CD4-positive, alpha-beta T cell treated with Interleukin-21 for 1 hour (primary cell): ENCODE results near the gene PDCD1LG2.
"Not testable (repeated sequence)": the region's sequence is repeated elsewhere in the genome, so short reads cannot be mapped to it uniquely, and the experiment has no call there.

ENCODE experiments used
- DNase-seq: peaks from one replicate; pipeline ENCODE4 v3.0.0-alpha.2; 2020

Gene PDCD1LG2

DNA sequence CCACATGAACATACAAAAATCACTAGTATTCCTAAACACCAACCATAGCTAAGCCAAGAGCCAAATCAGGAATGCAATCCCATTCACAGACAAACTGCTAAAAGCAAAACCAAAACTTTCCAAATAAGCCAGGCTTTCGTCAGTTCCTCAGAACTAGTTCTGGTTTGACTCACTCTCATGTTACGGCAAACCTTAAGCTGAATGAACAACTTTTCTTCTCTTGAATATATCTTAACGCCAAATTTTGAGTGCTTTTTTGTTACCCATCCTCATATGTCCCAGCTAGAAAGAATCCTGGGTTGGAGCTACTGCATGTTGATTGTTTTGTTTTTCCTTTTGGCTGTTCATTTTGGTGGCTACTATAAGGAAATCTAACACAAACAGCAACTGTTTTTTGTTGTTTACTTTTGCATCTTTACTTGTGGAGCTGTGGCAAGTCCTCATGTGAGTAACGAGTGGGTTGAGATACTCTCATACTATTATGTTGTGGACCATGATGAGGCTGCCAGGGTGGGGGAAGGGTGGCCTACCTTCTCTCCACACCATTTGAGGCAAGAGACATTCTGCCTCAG lies at the start of gene PDCD1LG2:
Gene PDCD1LG2 (plus strand): TSS at position 172 of the 572 bp plus-strand sequence. CDS start 12,016 bp downstream, outside the sequence.
- DNase-seq: peak; percentile 40

DNA sequence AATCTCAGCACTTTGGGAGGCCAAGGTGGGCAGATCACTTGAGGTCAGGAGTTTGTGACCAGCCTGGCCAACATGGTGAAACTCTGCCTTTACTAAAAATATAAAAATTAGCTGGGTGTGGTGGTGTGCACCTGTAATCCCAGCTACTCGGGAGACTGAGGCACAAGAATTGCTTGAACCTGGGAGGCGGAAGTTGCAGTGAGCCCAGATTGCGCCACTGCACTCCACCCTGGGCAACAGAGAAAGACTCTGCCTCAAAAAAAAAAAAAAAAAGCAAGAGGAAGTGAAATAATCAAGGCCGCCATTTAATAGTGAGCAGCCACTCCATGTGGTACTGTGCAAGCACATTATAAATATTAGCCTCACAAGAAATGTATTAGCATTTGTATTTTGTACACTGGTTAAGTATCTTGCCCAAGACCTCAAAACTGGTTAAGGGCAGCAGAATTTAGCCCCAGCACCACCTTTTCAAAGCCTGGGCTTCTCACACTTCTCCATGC lies 45.5 kb upstream of the PDCD1LG2 start:
- not testable (repeated sequence) for DNase-seq

DNA sequence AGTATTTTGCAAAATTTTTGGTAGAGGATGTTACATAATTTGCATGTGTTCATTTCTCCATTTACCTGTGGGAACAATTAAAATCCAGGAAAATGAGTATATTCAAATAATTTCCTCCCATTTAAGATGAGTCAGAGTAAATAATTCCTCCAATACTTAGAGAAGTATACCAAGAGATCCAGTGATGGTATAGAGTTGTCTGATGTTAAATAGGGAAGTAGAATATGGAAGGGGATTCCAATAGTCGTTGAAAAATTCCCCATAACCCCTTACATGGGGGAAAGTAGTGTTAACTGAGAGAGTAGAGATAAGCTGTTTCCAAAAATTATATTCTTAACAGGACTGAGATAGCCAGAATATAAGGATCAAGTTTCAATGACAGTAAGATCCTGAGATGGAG lies 44.3 kb upstream of the PDCD1LG2 start:
- no peak for DNase-seq

DNA sequence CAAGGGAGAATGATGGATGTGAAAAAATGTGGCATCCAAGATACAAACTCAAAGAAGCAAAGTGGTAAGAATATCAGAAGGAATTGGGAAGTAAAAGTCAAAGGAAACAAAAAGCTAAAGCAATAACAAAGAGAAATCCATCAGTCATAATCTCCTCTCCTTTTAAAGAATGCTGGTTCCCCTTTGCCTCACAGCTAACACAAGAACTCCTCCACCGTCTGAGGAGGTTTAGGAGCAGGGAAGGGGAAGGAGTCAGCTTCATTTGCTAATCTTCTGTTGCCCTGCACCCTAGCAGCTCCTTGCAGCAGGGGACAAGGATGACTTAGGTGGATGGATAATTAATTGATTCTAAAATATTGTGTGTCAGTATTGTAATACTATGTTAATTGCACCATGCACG lies 43.6 kb upstream of the PDCD1LG2 start:
- DNase-seq: no peak

DNA sequence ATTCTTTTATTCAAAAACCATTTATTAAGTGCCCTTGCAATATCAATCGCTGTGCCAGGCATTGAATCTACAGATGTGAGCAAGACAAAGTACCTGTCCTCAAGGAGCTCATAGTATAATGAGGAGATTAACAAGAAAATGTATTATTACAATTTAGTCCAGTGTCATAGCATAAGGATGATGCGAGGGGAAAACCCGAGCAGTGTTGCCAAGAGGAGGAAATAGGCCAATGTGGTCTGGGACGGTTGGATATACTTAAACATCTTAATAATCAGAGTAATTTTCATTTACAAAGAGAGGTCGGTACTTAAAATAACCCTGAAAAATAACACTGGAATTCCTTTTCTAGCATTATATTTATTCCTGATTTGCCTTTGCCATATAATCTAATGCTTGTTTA lies 41.5 kb upstream of the PDCD1LG2 start:
- DNase-seq: no peak

DNA sequence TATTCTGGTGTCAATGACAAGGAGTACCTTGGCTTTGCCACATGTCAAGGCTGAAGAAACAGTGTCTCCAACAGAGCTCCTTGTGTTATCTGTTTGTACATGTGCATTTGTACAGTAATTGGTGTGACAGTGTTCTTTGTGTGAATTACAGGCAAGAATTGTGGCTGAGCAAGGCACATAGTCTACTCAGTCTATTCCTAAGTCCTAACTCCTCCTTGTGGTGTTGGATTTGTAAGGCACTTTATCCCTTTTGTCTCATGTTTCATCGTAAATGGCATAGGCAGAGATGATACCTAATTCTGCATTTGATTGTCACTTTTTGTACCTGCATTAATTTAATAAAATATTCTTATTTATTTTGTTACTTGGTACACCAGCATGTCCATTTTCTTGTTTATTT lies 40.2 kb upstream of the PDCD1LG2 start:
- DNase-seq: no peak

DNA sequence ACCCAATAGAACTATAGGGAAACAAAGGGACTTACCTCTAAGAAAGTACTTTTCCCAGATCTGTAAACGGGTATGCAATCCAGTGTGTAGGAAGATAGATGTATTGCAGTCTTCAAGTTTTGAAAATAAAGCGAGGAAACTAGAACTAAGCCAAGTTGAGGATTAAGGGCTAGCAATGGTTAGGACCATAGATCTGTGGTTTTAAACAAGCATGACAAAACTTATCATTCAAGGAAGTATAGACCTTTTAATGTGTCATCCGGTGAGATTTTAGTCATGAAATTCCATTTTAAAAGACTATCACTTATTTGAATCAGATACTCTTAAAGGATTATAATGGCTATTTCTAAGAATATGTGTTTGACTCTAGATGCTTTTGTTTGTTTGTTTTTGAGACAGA lies 39.5 kb upstream of the PDCD1LG2 start:
- no peak for DNase-seq

DNA sequence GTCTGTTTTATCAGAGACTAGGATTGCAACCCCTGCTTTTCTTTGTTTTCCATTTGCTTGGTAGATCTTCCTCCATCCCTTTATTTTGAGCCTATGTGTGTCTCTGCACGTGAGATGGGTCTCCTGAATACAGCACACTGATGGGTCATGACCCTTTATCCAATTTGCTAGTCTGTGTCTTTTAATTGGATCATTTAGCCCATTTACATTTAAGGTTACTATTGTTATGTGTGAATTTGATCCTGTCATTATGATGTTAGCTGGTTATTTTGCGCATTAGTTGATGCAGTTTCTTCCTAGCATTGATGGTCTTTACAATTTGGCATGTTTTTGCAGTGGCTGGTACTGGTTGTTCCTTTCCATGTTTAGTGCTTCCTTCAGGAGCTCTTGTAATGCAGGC lies 34.7 kb upstream of the PDCD1LG2 start:
- not testable (repeated sequence) for DNase-seq

DNA sequence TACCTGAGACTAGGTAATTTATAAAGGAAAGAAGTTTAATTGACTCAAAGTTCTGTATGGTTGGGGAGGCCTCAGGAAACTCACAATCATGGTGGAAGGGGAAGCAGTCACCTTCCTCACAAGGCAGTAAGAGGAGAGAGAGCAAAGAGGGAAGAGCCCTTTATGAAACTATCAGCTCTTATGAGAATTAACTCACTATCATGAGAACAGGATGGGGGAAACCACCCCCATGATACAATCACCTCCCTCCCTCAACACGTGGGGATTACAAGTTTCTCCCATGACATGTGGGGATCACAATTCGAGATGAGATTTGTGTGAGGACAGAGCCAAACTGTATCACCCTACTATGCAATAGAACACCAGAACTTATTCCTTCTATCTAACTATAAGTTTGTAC lies 32.1 kb upstream of the PDCD1LG2 start:
- DNase-seq: no peak

DNA sequence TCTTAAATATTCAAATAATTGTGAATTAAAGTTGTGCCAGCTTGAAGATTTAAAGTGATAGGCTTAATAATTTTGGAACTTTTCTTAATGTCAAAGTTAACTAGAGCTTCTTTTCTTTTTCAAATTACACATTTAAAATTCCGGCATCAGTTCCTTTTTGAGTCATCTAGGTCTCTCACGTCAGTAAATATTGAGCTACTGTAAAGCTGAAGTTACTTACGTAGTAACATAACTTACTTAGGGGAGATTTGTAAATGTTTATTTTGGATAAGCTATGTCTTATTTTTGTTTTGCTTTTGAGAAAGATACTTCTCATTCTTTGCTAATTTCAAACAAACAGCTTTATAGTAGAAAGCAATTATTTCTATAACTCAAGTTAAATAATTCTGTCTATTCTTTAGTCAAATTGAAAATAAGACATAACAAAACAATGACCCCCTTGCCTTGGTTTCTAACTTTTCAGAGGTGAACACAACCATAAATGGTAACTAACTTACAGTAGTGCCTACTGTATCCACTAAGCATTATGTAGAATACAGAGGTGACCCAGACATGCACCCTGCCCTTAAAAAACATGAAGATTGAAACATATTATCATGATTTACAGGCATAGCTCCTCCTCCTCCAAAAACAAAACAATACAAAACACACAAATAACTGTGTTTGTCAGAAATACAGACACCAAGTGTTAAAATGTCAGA lies 30.2 kb upstream of the PDCD1LG2 start:
- no peak for DNase-seq

DNA sequence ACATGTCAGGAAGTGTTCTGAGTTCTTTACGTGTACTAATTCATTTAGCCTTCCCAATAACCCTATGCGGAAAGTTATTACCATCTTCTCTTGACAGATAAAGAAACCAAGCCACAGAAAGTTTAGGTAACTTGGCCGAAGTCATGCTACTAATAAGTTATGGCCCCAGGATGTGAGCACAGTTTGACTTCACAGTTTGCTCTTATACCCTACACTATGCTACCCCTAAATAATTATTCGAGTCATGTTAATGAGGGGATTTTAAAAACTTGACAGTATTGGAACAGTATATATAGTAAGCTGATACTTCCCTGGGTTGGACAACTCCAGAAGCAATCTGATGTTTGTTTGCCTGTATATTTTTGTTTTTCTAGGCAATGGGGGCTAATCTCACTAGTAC lies 29.4 kb upstream of the PDCD1LG2 start:
- DNase-seq: no peak

DNA sequence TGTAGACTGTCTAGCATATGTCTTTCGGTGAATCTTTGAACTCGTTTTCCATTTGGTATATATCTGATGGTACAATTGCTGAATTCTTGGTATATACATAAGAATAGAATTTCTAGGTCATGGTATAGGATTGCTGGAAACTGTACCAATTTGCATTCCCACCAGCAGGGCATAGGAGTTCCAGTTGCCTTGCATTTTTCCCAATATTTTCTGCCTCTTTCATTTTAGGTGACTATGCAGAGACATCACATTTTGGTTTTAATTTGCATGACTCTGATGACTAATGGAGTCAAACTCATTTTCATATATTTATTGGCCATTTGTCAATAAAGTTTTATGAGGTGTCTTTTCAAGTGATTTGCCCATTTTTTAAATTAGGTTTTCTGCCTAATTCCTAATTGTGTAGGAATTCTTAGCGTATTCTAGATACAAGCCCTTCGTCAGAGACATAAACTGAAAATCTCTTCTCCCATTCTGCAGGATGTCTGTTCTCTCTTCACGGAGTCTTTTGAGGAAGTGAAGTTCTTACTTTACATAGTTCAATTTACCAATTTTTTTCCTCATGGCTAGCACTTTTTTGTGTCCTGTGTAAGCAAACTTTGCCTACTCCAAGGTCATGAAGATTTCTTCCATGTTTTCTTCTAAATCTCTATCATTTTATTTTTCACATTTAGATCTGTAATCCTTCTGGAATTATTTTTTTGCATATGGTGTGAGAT lies 28.9 kb upstream of the PDCD1LG2 start:
- DNase-seq: no peak

DNA sequence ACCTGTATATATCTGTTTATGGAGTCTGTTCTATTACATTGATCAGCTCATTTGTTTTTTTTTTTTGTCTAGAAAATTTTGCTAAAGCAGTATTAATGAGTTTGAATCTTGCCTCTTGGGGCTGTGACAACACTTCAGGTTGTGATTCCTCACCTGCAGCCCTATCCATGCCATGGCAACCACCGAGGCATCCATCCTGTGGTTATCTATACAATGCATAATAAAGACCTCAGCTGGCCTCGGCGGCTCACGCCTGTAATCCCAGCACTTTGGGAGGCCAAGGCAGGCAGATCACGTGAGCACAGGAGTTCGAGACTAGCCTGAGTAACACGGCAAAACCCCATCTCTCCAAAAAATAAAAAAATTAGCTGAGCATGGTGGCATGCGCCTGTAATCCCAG lies 28.1 kb upstream of the PDCD1LG2 start:
- no peak for DNase-seq

DNA sequence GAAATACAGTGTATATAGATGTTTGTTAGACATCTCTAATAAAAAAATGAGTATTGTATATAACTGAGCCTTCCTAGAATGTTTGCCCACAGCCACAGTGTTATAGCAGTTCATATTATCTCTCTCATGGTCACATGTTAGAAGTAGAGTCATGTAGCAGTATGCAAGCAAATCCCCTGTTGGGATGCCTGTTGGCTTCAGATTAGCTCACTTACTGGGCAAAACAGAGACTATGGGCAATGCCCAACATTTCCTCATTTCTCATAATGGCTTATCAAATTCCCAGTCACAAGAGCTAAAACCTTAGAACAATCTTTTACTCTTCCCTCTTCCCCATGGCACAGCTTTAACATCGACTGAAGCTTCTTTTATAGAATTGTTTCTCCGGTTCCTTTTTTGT lies 27.0 kb upstream of the PDCD1LG2 start:
- DNase-seq: no peak

DNA sequence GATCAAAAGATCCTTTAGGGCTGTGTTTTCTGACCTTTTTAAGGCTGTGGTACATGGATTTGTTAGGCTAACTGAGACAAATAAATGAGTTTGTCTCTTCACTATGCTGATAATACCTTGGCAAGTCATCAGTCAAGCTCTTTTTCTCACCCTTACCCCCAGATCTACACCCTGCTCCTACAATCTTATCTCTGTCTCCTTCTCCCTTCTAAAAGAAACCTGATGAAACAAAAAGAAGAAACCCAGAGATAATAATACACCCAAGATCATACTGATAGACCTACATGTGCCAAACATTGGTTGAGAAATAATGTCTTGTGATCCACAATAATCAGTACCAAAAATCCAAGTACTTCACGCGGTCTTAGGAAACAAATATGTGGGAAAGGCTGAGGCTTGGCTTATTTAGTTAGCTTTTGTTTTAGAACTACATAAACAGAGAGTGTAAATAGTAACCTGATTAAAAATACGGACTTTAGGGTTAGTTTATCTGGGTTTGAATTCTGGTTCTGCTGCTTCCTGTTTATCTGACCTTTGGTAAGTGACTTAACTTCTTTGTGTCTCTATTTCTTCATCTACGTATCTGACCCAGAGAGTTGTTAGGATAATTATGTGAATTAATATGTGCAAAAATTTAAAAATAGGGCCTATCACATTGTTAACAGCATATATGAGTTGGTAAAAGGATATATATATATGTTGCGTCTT lies 24.8 kb upstream of the PDCD1LG2 start:
- DNase-seq: no peak

DNA sequence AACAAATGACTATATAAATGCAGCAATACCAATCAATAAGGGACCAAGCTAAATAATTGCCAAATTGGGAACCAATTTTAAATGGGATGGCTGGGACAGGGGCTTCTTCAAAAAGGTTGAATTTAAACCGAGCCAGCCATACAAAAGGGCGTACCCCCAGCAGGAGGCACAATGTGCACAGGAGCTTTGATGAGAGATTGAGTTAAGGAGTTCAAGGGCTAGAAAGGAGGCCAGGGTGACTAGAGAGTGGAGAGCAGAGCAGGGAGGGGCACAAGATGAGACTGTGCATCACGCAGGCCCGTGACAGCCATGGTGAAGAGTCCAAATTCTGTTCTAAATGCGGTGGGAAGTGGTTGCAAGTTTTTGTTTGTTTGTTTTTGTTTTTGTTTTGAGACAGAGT lies 23.3 kb upstream of the PDCD1LG2 start:
- DNase-seq: no peak

DNA sequence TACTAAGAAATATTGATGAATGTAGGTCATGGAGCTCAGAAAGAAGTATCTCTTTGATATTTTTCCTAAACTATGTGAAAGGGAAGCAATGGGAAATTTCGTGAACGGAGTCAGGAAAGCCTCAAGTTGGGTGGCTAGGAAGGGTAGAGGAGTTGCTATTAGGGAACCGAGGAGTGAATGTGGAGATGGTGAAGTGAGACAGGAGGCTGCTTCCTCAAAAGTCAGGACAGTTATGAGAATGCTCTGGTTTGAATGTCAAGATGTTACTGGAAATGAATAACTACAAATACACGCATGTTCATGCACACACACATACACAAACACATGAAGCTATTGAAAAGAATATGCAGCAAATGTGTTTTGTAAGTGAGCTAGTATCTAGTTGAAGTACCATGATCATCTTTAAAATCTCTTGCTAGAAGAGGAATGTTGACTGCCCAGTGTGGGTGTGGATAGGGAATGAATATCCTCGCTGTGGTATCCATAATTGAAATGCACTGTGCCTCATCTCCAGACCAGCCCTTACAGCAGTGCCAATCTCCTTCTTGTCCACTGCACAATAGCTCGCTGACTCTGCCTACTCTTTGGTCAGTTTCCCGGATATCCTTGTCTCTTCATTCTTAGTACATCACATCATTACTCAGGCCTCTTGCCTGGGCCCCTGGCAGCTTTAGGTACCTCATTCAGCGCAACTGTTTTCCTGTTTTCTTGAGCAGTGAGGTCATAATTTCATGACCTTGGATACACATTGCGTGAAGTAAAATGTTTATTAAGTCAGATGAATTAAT lies 21.9 kb upstream of the PDCD1LG2 start:
- DNase-seq: no peak

DNA sequence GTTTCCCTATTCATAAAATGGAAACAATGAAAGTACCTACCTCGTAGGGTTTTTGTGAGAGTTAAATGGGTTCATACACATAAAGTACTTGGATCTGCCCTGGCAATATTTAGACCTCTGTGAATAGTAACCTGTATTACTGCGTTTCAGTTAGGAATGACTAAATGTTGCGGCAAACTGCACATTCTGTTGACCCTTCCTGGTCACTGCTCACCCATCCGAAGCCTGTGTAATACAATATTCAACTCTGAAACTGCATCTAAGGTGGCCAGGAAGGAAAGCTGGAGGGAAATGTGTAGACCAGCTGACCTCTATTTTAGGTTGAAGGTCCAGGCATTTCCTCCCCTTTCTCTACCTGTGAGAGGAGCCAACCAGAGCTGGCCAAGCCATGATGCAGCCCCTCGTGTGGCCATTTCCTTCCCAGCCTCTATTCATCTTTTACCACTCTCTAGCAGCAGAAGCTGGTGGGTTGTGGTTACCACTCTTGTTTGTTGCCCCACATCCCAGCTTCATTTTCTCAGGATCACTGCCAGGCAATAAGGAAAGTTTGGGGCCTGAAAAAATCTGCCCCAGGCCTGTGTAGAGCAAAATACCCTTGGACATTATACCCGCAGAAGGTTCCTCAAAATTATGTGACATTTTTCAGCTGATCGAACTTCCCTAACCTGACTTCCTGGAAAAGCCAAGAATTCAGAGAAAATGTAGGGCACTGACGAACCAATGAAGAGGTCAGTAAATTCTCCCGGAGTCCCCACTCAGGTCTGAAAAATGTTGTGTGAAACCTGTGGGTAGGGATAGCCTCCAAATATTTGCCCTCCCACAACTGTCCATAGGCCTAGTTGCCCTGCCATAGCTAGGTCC lies 20.5 kb upstream of the PDCD1LG2 start:
- DNase-seq: no peak

DNA sequence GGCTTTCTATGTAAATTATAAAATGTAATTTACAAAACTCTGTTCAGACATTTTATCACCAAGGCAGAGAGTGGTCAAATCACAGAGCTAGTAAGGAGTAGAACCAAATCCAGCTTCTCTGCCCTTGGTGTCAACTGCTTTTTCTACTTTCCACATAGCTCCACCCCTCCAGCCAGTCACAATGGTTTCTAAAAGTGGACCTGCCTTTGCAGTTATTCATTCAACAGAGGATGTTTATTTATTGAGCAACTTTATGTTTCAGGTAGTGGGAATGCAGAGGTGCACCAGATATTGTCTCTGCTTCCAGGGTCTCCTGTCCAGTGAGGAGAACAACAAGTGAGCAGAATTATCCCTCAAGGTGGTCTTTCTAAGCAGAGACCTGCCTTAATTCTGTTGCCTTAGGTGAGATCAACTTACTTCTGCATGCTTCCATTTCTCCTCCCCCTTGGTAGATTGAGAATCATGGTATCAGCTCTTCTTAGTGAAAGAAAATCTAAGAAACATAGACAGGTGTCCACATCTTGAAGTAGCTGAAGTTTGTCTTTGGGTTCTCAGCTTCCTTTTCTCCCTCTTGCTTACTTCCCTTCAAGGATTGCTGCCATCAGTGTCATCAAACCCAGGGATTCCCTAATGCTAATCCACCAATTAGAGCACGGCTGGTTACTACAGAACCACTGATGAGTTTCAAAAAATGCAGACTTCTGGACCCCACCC lies 17.2 kb upstream of the PDCD1LG2 start:
- DNase-seq: no peak

DNA sequence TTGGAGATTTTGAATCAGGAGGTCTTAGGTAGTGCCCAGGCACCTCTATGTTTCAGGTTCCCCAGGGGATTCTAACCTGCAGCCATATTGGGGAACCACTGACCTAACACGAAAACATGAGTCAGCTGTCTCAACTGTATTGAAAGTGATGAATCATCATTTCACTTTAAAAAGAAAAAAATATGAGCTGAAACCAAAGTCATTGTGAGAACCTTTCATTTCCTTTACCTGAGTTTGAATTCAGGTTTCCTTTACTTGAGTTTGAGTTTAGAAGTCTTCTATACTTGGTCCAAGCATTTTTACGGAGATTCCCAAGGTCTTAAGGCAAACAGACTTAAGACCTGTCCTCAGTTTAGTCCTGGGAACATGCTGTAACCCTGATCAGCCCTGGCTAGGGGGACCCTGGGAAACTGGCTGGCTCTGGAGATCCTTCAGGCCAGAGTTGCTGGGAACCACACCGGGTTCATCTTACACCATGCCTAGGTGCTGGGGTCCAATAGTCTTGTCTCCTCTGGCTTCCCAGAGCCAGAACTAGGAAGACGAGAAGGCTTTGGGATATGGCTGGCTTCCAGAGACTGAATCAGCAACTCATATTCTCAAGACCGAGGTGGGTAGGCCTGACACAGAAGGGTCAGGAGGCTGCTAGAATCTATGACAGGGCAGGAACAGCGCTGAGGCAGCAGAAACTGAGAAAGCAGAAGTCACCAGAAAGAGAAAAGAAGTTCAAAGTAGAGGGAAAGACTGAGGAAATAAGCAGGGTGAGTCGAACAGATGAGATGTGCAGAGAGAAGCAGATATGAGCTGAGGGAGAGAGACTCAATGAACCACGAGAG lies 16.4 kb upstream of the PDCD1LG2 start:
- peak; percentile 17 for DNase-seq
